Astrocyte (in vitro differentiated cells and primary cell): ENCODE data around the gene RTN4. TPM values are rescaled to one million over a fixed set of nuclear protein-coding genes. Genes with fewer than 3 reads are reported as not detected.
A peak's percentile ranks its signal among the peaks of the same experiment; 100 is the strongest.

Experiments used
- DNase-seq: peaks from one replicate; pipeline ENCODE4 v3.0.0-alpha.2; 2010; ENCODE audit warnings: low read depth
- FAIRE-seq: peaks from 2 replicates; lab custom pipeline; 2011; peaks lifted over from hg19 to GRCh38; lab: Jason Lieb, UNC
- H2AFZ ChIP-seq: 2 replicates; pipeline ENCODE4 v1.6.0; 2012; ENCODE audit warnings: low read depth, low read length, inconsistent platforms
- H3K27ac ChIP-seq: 2 replicates; pipeline ENCODE4 v1.5.1; 2011; ENCODE audit warnings: low read depth, low read length, inconsistent platforms
- H3K27me3 ChIP-seq: 2 replicates; pipeline ENCODE4 v1.6.0; 2011; ENCODE audit warnings: low read length, inconsistent platforms; ENCODE audit not compliant: insufficient read depth
- H3K36me3 ChIP-seq: 2 replicates; pipeline ENCODE4 v1.5.1; 2011; ENCODE audit warnings: low read length, inconsistent platforms; ENCODE audit not compliant: insufficient read depth
- H3K4me1 ChIP-seq: 2 replicates; pipeline ENCODE4 v1.5.1; 2011; ENCODE audit warnings: low read length, inconsistent platforms; ENCODE audit not compliant: insufficient read depth
- H3K4me2 ChIP-seq: 2 replicates; pipeline ENCODE4 v1.6.0; 2012; ENCODE audit warnings: low read length, inconsistent platforms
- H3K4me3 ChIP-seq: 2 replicates; pipeline ENCODE4 v1.5.1; 2011; ENCODE audit warnings: low read depth, mild to moderate bottlenecking, low read length, inconsistent platforms; ENCODE audit not compliant: insufficient read depth
- H3K79me2 ChIP-seq: 2 replicates; pipeline ENCODE4 v1.6.0; 2012; ENCODE audit warnings: mild to moderate bottlenecking, low read length, inconsistent platforms; ENCODE audit not compliant: insufficient read depth
- H3K9ac ChIP-seq: 2 replicates; pipeline ENCODE4 v1.6.0; 2012; ENCODE audit warnings: mild to moderate bottlenecking, low read length, inconsistent platforms
- H3K9me3 ChIP-seq: 2 replicates; pipeline ENCODE4 v1.5.1; 2012; ENCODE audit warnings: low read depth, mild to moderate bottlenecking, low read length, inconsistent platforms; ENCODE audit not compliant: insufficient read depth
- H4K20me1 ChIP-seq: 2 replicates; pipeline ENCODE4 v1.6.0; 2012; ENCODE audit warnings: low read length, inconsistent platforms; ENCODE audit not compliant: insufficient read depth
- H3K27ac Mint-ChIP-seq: one replicate; pipeline ENCODE4 v1.8.0; 2021; ENCODE audit warnings: mild to moderate bottlenecking, mixed read lengths; ENCODE audit not compliant: unreplicated experiment
- H3K27me3 Mint-ChIP-seq: one replicate; pipeline ENCODE4 v1.8.0; 2021; ENCODE audit warnings: low read depth, mixed read lengths; ENCODE audit not compliant: unreplicated experiment
- H3K36me3 Mint-ChIP-seq: one replicate; pipeline ENCODE4 v1.8.0; 2021; ENCODE audit warnings: low read depth, mixed read lengths; ENCODE audit not compliant: unreplicated experiment
- H3K4me1 Mint-ChIP-seq: one replicate; pipeline ENCODE4 v1.8.0; 2021; ENCODE audit warnings: low read depth, mixed read lengths; ENCODE audit not compliant: unreplicated experiment
- H3K4me3 Mint-ChIP-seq: one replicate; pipeline ENCODE4 v1.8.0; 2021; ENCODE audit warnings: mild to moderate bottlenecking, moderate library complexity, mixed read lengths; ENCODE audit not compliant: unreplicated experiment
- H3K9me3 Mint-ChIP-seq: one replicate; pipeline ENCODE4 v1.8.0; 2021; ENCODE audit warnings: mild to moderate bottlenecking, mixed read lengths; ENCODE audit not compliant: unreplicated experiment
- EZH2 ChIP-seq: IDR thresholded peaks from 2 replicates; pipeline ENCODE4 v1.6.1; 2012; ENCODE audit warnings: mild to moderate bottlenecking, low read length, inconsistent platforms; ENCODE audit not compliant: insufficient read depth
- total RNA-seq: library from RNA; stranded (reverse); gene quantifications from 2 replicates; pipeline ENCODE4 v1.2.1, GENCODE V29; 2021
- TF ChIP-seq, protein P1 (sequence below): IDR thresholded peaks from 2 replicates; pipeline ENCODE4 v1.5.1; 2011; ENCODE audit warnings: low read depth, mild to moderate bottlenecking, inconsistent platforms, low read length, moderate library complexity; ENCODE audit not compliant: insufficient read depth

The RTN4 gene
- total RNA-seq, 1 donor from 2014 or later, result 541 TPM

DNA sequence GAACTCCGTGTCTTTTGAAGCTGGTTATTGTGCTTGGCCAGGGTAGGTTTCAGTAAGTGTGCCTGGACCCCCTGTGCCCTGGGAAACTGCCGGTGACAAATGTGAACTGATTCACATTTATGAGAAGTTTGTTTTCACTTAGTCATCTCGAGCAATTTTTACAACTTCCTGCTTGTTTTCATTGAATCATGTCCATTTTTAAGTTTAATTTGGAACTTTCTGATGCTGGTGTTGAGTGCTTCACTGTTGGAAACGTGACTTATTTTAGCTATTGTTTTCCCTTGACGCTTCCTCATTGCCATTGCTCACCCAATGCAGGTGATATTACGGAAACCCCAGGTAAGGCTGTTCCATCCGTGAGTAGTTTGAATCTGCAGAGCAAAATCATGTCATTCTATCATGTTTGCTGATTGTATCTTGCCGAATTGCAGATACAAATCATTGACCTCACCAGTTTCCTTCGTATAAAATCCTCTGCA is 97.2 kb downstream of the RTN4 start:
- no peaks in the 10 kb centered on the region for H3K79me2 ChIP-seq
- no peak overlapping the region for H3K27ac Mint-ChIP-seq
- no peak overlapping the region for H3K4me3 Mint-ChIP-seq
- H3K4me1 Mint-ChIP-seq, result peaks cover 11% of the 10 kb centered on the region
- H3K27ac ChIP-seq, result no peak overlapping the region
- no peaks in the 10 kb centered on the region for H3K9me3 Mint-ChIP-seq
- H3K27me3 ChIP-seq, result no peaks in the 10 kb centered on the region
- peak; percentile 63 for FAIRE-seq
- H3K36me3 Mint-ChIP-seq, result peaks cover 8% of the 10 kb centered on the region
- H2AFZ ChIP-seq, result no peak overlapping the region
- H3K36me3 ChIP-seq, result no peaks in the 10 kb centered on the region
- H3K27me3 Mint-ChIP-seq, result peaks cover 5% of the 10 kb centered on the region
- TF ChIP-seq, protein P1, sequence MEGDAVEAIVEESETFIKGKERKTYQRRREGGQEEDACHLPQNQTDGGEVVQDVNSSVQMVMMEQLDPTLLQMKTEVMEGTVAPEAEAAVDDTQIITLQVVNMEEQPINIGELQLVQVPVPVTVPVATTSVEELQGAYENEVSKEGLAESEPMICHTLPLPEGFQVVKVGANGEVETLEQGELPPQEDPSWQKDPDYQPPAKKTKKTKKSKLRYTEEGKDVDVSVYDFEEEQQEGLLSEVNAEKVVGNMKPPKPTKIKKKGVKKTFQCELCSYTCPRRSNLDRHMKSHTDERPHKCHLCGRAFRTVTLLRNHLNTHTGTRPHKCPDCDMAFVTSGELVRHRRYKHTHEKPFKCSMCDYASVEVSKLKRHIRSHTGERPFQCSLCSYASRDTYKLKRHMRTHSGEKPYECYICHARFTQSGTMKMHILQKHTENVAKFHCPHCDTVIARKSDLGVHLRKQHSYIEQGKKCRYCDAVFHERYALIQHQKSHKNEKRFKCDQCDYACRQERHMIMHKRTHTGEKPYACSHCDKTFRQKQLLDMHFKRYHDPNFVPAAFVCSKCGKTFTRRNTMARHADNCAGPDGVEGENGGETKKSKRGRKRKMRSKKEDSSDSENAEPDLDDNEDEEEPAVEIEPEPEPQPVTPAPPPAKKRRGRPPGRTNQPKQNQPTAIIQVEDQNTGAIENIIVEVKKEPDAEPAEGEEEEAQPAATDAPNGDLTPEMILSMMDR, result no peak
- no peak for TF ChIP-seq EZH2
- H3K4me2 ChIP-seq, result peak overlapping the region; percentile 39
- no peak overlapping the region for H3K9ac ChIP-seq
- no peak overlapping the region for H3K4me3 ChIP-seq
- H3K9me3 ChIP-seq, result no peaks in the 10 kb centered on the region
- peaks cover 4% of the 10 kb centered on the region for H3K4me1 ChIP-seq
- DNase-seq, result no peak
- no peaks in the 10 kb centered on the region for H4K20me1 ChIP-seq

DNA sequence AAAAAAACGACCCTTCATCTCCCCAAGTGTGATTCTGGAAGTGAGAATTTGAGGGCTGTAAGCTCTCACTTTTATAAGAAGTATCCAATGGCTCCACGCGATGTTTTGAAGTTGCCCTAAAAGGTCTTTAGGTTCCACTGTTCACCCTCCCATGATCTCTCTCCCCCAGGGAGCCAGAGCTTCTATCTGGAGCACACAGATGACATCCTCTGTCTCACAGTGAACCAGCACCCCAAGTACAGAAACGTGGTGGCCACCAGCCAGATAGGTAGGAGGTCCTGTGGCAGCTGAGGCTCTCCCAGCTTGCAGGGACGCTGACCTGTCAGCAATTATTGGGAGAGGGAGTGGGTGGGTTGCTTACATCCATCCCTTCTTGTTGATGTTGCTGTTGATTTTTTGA is 97.8 kb downstream of the RTN4 start:
- H3K27me3 Mint-ChIP-seq, result peaks cover 5% of the 10 kb centered on the region
- no peaks in the 10 kb centered on the region for H3K9me3 ChIP-seq
- no peak for TF ChIP-seq EZH2
- TF ChIP-seq, protein P1, result no peak
- no peaks in the 10 kb centered on the region for H4K20me1 ChIP-seq
- no peak overlapping the region for H3K27ac ChIP-seq
- DNase-seq, result no peak
- H3K27ac Mint-ChIP-seq, result no peak overlapping the region
- H3K4me3 Mint-ChIP-seq, result no peak overlapping the region
- H3K79me2 ChIP-seq, result no peaks in the 10 kb centered on the region
- peaks cover 11% of the 10 kb centered on the region for H3K4me1 Mint-ChIP-seq
- no peaks in the 10 kb centered on the region for H3K27me3 ChIP-seq
- H3K9me3 Mint-ChIP-seq, result no peaks in the 10 kb centered on the region
- H3K9ac ChIP-seq, result no peak overlapping the region
- no peak overlapping the region for H3K4me3 ChIP-seq
- no peaks in the 10 kb centered on the region for H3K36me3 ChIP-seq
- no peak overlapping the region for H2AFZ ChIP-seq
- FAIRE-seq, result no peak
- peaks cover 8% of the 10 kb centered on the region for H3K36me3 Mint-ChIP-seq
- H3K4me1 ChIP-seq, result peaks cover 4% of the 10 kb centered on the region
- H3K4me2 ChIP-seq, result peak overlapping the region; percentile 39

DNA sequence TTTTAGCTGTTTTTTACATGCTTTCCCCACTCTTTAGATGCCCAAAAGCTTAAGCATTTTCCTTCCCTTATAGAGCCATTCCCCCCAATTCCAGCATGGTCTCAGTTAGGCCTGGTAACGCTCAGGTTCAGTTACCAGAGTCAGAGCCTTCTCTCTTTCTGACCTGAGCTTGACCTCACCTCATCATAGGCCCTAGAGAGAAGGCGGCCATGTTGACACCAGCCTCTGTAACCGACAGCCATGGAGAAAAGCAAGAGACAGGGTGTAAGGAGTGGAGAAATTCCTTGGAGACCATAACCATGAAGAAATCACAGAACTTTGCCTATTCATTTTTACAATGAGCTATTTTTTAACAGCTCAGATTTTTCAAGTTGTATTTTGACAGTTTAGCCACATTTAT is 99.4 kb downstream of the RTN4 start:
- Mint-ChIP-seq H3K27ac (peak overlapping the region; percentile 35), H3K4me1 (peaks cover 5% of the 10 kb centered on the region)

More for the DNA sequence above, 99.4 kb downstream of the RTN4 start:
- H3K36me3 Mint-ChIP-seq, result peaks cover 8% of the 10 kb centered on the region
- Histone ChIP-seq H4K20me1 (no peaks in the 10 kb centered on the region), H3K4me2 (no peak overlapping the region), H3K9me3 (no peaks in the 10 kb centered on the region), H2AFZ (no peak overlapping the region), H3K4me1 (peaks cover 4% of the 10 kb centered on the region), H3K4me3 (no peak overlapping the region), H3K27ac (no peak overlapping the region), H3K79me2 (no peaks in the 10 kb centered on the region), H3K36me3 (no peaks in the 10 kb centered on the region), H3K9ac (no peak overlapping the region), H3K27me3 (no peaks in the 10 kb centered on the region)
- H3K9me3 Mint-ChIP-seq, result no peaks in the 10 kb centered on the region
- no peak overlapping the region for H3K4me3 Mint-ChIP-seq
- H3K27me3 Mint-ChIP-seq, result peaks cover 5% of the 10 kb centered on the region
- DNase-seq, result no peak
- no peak for FAIRE-seq
- TF ChIP-seq, protein P1, result no peak
- no peak for TF ChIP-seq EZH2
